Measurements from ENCODE around the gene C19orf25.

The C19orf25 gene

GRCh38 chr19:1466461-1467214 is 12.4 kb downstream of the C19orf25 start:
- no peak for DNase-seq (ENCODE audit: low spot score)
- ChIA-PET POLR2A (ENCODE audit: low non-redundant PET) (no interaction called here), CTCF (interaction anchor here (0.9 to 2.3 kb wide), 4 partner anchors 9 to 153 kb away, joined by 3 to 11 read pairs (median 6); no protein-coding TSS in a partner anchor)
- TF ChIP-seq CTCF (conservative IDR thresholded peaks at IDR 0.05; ENCODE audit: low read depth): no peak
- peak overlapping the region; percentile 85 for H3K27ac ChIP-seq

DNA sequence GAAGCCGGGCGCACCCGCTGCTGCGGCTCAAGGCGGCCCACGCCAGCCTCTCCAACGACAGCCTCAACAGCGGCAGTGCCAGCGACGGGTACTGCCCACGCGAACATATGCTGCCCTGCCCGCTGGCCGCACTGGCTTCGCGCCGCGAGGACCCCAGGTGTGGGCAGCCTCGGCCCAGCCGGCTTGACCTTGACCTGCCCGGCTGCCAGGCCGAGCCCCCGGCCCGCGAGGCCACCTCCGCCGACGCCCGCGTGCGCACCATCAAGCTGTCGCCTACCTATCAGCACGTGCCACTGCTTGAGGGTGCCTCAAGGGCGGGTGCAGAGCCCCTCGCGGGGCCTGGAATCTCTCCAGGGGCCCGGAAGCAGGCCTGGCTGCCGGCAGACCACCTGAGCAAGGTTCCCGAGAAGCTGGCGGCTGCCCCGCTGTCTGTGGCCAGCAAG is 13.0 kb downstream of the C19orf25 start:
- ChIA-PET POLR2A (ENCODE audit: low non-redundant PET) (no interaction called here), CTCF (interaction anchor here (0.6 to 2.3 kb wide), 5 partner anchors 13 to 954 kb away, joined by 3 to 11 read pairs (median 5); no protein-coding TSS in a partner anchor)
- H3K27ac ChIP-seq: peak overlapping the region; percentile 52
- peak; percentile 42 for TF ChIP-seq CTCF (conservative IDR thresholded peaks at IDR 0.05; ENCODE audit: low read depth)
- no peak for DNase-seq (ENCODE audit: low spot score)

GRCh38 chr19:1465191-1466016 is 13.6 kb downstream of the C19orf25 start:
- CTCF ChIA-PET: interaction anchor here (0.6 to 2.3 kb wide), 7 partner anchors 12 to 954 kb away, joined by 3 to 11 read pairs (median 4); no protein-coding TSS in a partner anchor
- TF ChIP-seq CTCF (conservative IDR thresholded peaks at IDR 0.05; ENCODE audit: low read depth): peak; percentile 78
- H3K27ac ChIP-seq: peak overlapping the region; percentile 52
- POLR2A ChIA-PET (ENCODE audit: low non-redundant PET): no interaction called here
- peak; percentile 61 for DNase-seq (ENCODE audit: low spot score)

DNA sequence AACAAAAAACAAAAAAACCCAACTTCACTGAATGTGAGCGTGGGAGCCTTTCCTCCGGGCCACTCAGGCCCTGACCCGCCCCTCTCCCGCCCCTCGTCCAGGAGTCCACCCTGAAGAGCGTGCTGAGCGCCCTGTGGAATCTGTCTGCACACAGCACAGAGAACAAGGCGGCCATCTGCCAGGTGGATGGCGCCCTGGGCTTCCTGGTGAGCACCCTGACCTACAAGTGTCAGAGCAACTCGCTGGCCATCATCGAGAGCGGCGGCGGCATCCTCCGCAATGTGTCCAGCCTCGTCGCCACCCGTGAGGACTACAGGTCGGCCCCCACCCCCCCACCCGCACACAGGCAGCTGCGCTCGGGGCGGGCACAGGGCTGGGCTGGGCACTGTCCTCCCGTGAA is 17.2 kb downstream of the C19orf25 start:
- H3K27ac ChIP-seq: 0 out of 2 replicates have a peak overlapping the region, but pooled peaks have one; percentile 10
- no peak for DNase-seq (ENCODE audit: low spot score)
- ChIA-PET CTCF (no interaction called here), POLR2A (ENCODE audit: low non-redundant PET) (no interaction called here)
- TF ChIP-seq CTCF (conservative IDR thresholded peaks at IDR 0.05; ENCODE audit: low read depth): no peak

DNA sequence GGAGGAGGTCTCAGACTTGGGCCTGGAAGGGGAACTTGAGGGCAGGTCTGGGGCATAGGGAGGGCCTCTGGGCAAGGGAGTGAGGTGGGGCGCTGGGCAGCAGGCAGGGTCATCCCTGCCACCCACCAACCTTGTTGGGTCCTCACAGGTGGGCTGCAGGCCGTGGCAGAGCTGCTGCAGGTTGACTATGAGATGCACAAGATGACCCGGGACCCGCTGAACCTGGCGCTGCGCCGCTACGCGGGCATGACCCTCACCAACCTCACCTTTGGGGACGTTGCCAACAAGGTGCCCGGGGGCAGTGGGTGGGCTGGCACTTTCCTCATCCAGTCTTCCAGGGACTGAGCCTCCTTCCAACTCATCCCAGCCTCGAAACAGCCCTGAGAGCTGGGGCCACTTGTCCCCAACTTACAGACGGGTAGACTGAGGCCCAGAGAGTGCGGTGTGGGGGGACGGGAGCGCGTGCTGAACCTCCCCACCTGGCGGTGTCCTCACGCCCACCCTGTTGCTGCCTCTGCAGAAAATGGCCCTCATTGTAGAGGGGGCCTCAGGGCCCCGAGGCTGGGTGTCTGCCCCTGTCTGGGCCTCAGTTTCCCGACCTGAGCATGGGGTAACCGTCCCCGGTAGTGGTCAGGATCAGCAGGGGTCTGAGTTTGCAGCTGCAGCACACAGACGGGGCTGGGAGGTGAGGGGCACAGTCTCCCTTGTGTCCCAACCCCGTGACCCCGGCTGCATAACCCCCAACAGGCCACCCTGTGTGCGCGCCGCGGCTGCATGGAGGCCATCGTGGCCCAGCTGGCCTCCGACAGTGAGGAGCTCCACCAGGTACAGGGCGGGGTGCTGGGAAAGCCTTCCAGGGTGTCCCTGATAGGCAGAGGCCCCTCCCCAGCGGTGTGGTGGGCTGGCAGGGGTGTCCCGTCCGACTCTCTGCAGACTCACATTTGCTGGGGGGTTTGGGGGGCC is 18.7 kb downstream of the C19orf25 start:
- ChIA-PET POLR2A (ENCODE audit: low non-redundant PET) (no interaction called here), CTCF (interaction anchor here (0.6 kb wide), 1 partner anchor 572 kb away, joined by 3 read pairs; no protein-coding TSS in a partner anchor)
- H3K27ac ChIP-seq: no peak overlapping the region
- no peak for DNase-seq (ENCODE audit: low spot score)
- no peak for TF ChIP-seq CTCF (conservative IDR thresholded peaks at IDR 0.05; ENCODE audit: low read depth)
